IMR-90 (cell line): ENCODE measurements around the gene EIF4EBP2.

Experiments
- CTCF ChIP-seq: conservative IDR thresholded peaks from 2 replicates; pipeline ENCODE4 v1.5.1; 2012; ENCODE audit warnings: mild to moderate bottlenecking, low read depth, low read length, improper control_type of control experiment
- MAFK ChIP-seq: IDR thresholded peaks from 2 replicates; pipeline ENCODE4 v1.6.1; 2012; ENCODE audit warnings: low read depth, low read length, improper control_type of control experiment
- MAZ ChIP-seq: IDR thresholded peaks from 2 replicates; pipeline ENCODE4 v1.6.1; 2012; ENCODE audit warnings: low read depth, mild to moderate bottlenecking, low read length, improper control_type of control experiment, moderate library complexity, borderline replicate concordance
- MXI1 ChIP-seq: IDR thresholded peaks from 2 replicates; pipeline ENCODE4 v1.6.1; 2012; ENCODE audit warnings: low read depth, mild to moderate bottlenecking, low read length, moderate library complexity, borderline replicate concordance
- POLR2A ChIP-seq: IDR thresholded peaks from 2 replicates; pipeline ENCODE4 v1.6.1; 2012; ENCODE audit warnings: mild to moderate bottlenecking, low read depth, low read length
- RAD21 ChIP-seq: IDR thresholded peaks from 2 replicates; pipeline ENCODE4 v1.6.1; 2012; ENCODE audit warnings: low read length, improper control_type of control experiment
- SMC3 ChIP-seq: fragments of 150-350 bp; IDR thresholded peaks from 2 replicates; pipeline ENCODE4 v1.6.1; 2016; ENCODE audit warnings: low read depth, mild to moderate bottlenecking, antibody characterized with exemption, low read length, moderate library complexity
- USF2 ChIP-seq: fragments of 150-350 bp; IDR thresholded peaks from 2 replicates; pipeline ENCODE4 v1.6.1; 2017; ENCODE audit warnings: mild to moderate bottlenecking, antibody characterized with exemption, low read length, low read depth

GRCh38 chr10:70476249-70477035 lies 72.5 kb downstream of the EIF4EBP2 start:
- no peak for TF ChIP-seq USF2
- TF ChIP-seq MXI1: no peak
- TF ChIP-seq CTCF: no peak
- TF ChIP-seq RAD21: no peak
- TF ChIP-seq MAZ: no peak
- TF ChIP-seq SMC3: no peak
- no peak for TF ChIP-seq POLR2A
- TF ChIP-seq MAFK: no peak
